IMR-90 (cell line): ENCODE results near the gene AIRE. TPM values are rescaled to one million over a fixed set of nuclear protein-coding genes. Genes with fewer than 3 reads are reported as not detected.

Source experiments
- ATAC-seq: fragments of 200-7000 bp; cut with Tn5 transposase; 2 replicates; pipeline ENCODE4 v1.9.1; 2020; ENCODE audit warnings: low read depth, mild to moderate bottlenecking, moderate library complexity
- BruUV-seq: library from RNA; stranded (reverse); fragments of 400-500 nt; replicated peaks from 2 replicates; lab custom pipeline; 2021; lab: Mats Ljungman, UMichigan
- CTCF ChIA-PET: fragments of 300-600 bp; formaldehyde crosslinking; extraction: SDS; loops from one replicate; lab custom pipeline; 2021; ENCODE audit warnings: antibody characterized with exemption; lab: Yijun Ruan, JAX
- POLR2A ChIA-PET: fragments of 300-600 bp; sonication (Branson Sonifier 250); formaldehyde crosslinking; loops from one replicate; lab custom pipeline; 2022; ENCODE audit warnings: antibody characterized with exemption; ENCODE audit not compliant: unreplicated experiment; lab: Charles Lee
- DNase-seq: peaks from one replicate; pipeline ENCODE4 v3.0.0; 2013
- H2AFZ ChIP-seq: replicated peaks from 2 replicates; pipeline ENCODE3; 2013; ENCODE audit warnings: low read length, mild to moderate bottlenecking; ENCODE audit not compliant: poor library complexity
- H2AK5ac ChIP-seq: 2 replicates; pipeline ENCODE4 v1.6.1; 2013; ENCODE audit warnings: low read depth, low read length, inconsistent platforms
- H2AK9ac ChIP-seq: replicated peaks from 2 replicates; pipeline ENCODE3; 2013; ENCODE audit warnings: mild to moderate bottlenecking, low read depth, low read length, moderate library complexity; ENCODE audit not compliant: poor library complexity
- H2BK120ac ChIP-seq: 2 replicates; pipeline ENCODE4 v1.6.1; 2013; ENCODE audit warnings: low read depth, low read length, inconsistent platforms
- H2BK15ac ChIP-seq: 3 replicates; pipeline ENCODE4 v1.6.1; 2013; ENCODE audit warnings: low read depth, low read length, inconsistent platforms
- H2BK20ac ChIP-seq: 2 replicates; pipeline ENCODE4 v1.6.1; 2013; ENCODE audit warnings: low read depth, mild to moderate bottlenecking, inconsistent platforms, low read length, moderate library complexity
- H2BK5ac ChIP-seq: 2 replicates; pipeline ENCODE4 v1.6.1; 2013; ENCODE audit warnings: mild to moderate bottlenecking, low read depth, low read length, inconsistent platforms; ENCODE audit not compliant: poor library complexity, severe bottlenecking
- H3K14ac ChIP-seq: replicated peaks from 2 replicates; pipeline ENCODE4 v1.6.1; 2013; ENCODE audit warnings: low read depth, low read length, inconsistent platforms
- H3K18ac ChIP-seq: 2 replicates; pipeline ENCODE4 v1.6.1; 2013; ENCODE audit warnings: low read depth, low read length, control low read depth
- H3K23ac ChIP-seq: 2 replicates; pipeline ENCODE4 v1.6.1; 2013; ENCODE audit warnings: low read depth, low read length, inconsistent platforms
- H3K27ac ChIP-seq: 2 replicates; pipeline ENCODE4 v1.5.1; 2013; ENCODE audit warnings: mild to moderate bottlenecking, control low read depth, low read length; ENCODE audit not compliant: insufficient read depth
- H3K27me3 ChIP-seq: 2 replicates; pipeline ENCODE4 v1.6.1; 2013; ENCODE audit warnings: low read length; ENCODE audit not compliant: control insufficient read depth, insufficient read depth
- H3K36me3 ChIP-seq: 2 replicates; pipeline ENCODE4 v1.6.1; 2013; ENCODE audit warnings: low read length, mixed read lengths; ENCODE audit not compliant: control insufficient read depth, insufficient read depth
- H3K4ac ChIP-seq: 2 replicates; pipeline ENCODE4 v1.6.1; 2013; ENCODE audit warnings: low read depth, low read length, inconsistent platforms
- H3K4me1 ChIP-seq: 2 replicates; pipeline ENCODE4 v1.6.1; 2013; ENCODE audit warnings: low read length, mixed read lengths; ENCODE audit not compliant: control insufficient read depth, insufficient read depth
- H3K4me2 ChIP-seq: 2 replicates; pipeline ENCODE4 v1.6.1; 2013; ENCODE audit warnings: low read depth, mild to moderate bottlenecking, control low read depth, low read length, moderate library complexity
- H3K4me3 ChIP-seq: 2 replicates; pipeline ENCODE4 v1.5.1; 2013; ENCODE audit warnings: low read depth, mild to moderate bottlenecking, control low read depth, low read length, moderate library complexity; ENCODE audit not compliant: insufficient read depth
- H3K56ac ChIP-seq: 2 replicates; pipeline ENCODE4 v1.6.1; 2013; ENCODE audit warnings: low read length, inconsistent platforms; ENCODE audit not compliant: insufficient read depth; ENCODE audit errors: extremely low read depth
- H3K79me1 ChIP-seq, 2 experiments: 2 replicates each; pipeline ENCODE4 v1.6.1; 2013; ENCODE audit warnings: low read length in 2 of 2, inconsistent platforms in 1 of 2, low read depth in 1 of 2
- H3K9ac ChIP-seq: 2 replicates; pipeline ENCODE4 v1.6.1; 2013; ENCODE audit warnings: low read depth, low read length, control low read depth
- H3K9me1 ChIP-seq: 2 replicates; pipeline ENCODE4 v1.6.1; 2013; ENCODE audit warnings: low read length, inconsistent platforms; ENCODE audit not compliant: insufficient read depth
- H3K9me3 ChIP-seq: 2 replicates; pipeline ENCODE4 v1.6.1; 2013; ENCODE audit warnings: low read length; ENCODE audit not compliant: control insufficient read depth, insufficient read depth
- H4K20me1 ChIP-seq: 2 replicates; pipeline ENCODE4 v1.6.1; 2013; ENCODE audit warnings: low read length, inconsistent platforms; ENCODE audit not compliant: insufficient read depth
- H4K5ac ChIP-seq: 2 replicates; pipeline ENCODE4 v1.6.1; 2013; ENCODE audit warnings: mild to moderate bottlenecking, low read depth, low read length, control low read depth
- H4K8ac ChIP-seq, 2 experiments: 2 replicates each; pipeline ENCODE4 v1.6.1; 2013; ENCODE audit warnings: low read depth in 2 of 2, low read length in 2 of 2, control low read depth in 1 of 2, inconsistent platforms in 1 of 2
- H4K91ac ChIP-seq: 2 replicates; pipeline ENCODE4 v1.6.1; 2013; ENCODE audit warnings: low read depth, low read length, inconsistent platforms; ENCODE audit not compliant: insufficient read depth
- CEBPB ChIP-seq: IDR thresholded peaks from 2 replicates; pipeline ENCODE4 v1.6.1; 2012; ENCODE audit warnings: low read depth, low read length, improper control_type of control experiment
- MAFK ChIP-seq: IDR thresholded peaks from 2 replicates; pipeline ENCODE4 v1.6.1; 2012; ENCODE audit warnings: low read depth, low read length, improper control_type of control experiment
- NFE2L2 ChIP-seq: fragments of 150-350 bp; IDR thresholded peaks from 2 replicates; pipeline ENCODE4 v1.6.1; 2016; ENCODE audit warnings: low read depth, mild to moderate bottlenecking, low read length
- WGBS, 2 experiments: methylation state at CpG; one replicate each; pipeline versions ENCODE4 v1.1.5 to v1.1.7; 2013; ENCODE audit warnings: missing lambda C conversion rate in 2 of 2; ENCODE audit not compliant: insufficient read length in 1 of 2; ENCODE audit errors: extremely low coverage in 2 of 2; 5-methylcytosine and 5-hydroxymethylcytosine counted together
- dilution Hi-C: fragments of 300-500 bp; cut with HindIII; formaldehyde crosslinking; loops from one replicate; pipeline ENCODE4 v1.14.3; 2018; ENCODE audit warnings: low sequenced_read_pairs; ENCODE audit not compliant: unreplicated experiment
- in situ Hi-C: fragments of 300-500 bp; cut with MboI; formaldehyde crosslinking; loops from 3 replicates; pipeline ENCODE4 v1.14.3; 2019; ENCODE audit warnings: low sequenced_read_pairs, inconsistent platforms, mixed read lengths
- intact Hi-C: fragments of 100-400 bp; cut with micrococcal nuclease; formaldehyde crosslinking; loops from 2 replicates; pipeline ENCODE4 v1.10.0; 2022
- polyA plus RNA-seq, 3 experiments: library from polyadenylated mRNA; depleted of rRNA; stranded (reverse); fragments of >200 nt; gene quantifications; 2 replicates each; pipeline ENCODE4 v1.2.3, GENCODE V29; 2012; ENCODE audit warnings: low replicate concordance in 1 of 3
- total RNA-seq: library from RNA; depleted of rRNA; stranded (reverse); fragments of >200 nt; gene quantifications from 2 replicates; pipeline ENCODE4 v1.2.3, GENCODE V29; 2012

The AIRE gene
- total and polyA plus RNA-seq, 2 of the 4 experiments (the other 2 are of a cell fraction) = 0.05 TPM; not detected in 1

- Histone ChIP-seq H3K4me3 (no peak overlapping the region), H2BK15ac (no peak overlapping the region), H3K4me1 (peaks cover 4% of the 10 kb centered on the region; the same call in 1 of the 2 replicates), H2BK5ac (no peak overlapping the region), H3K36me3 (no peaks in the 10 kb centered on the region), H3K14ac (no peak overlapping the region), H3K4me2 (no peak overlapping the region), H2BK20ac (no peak overlapping the region), H2BK120ac (no peak overlapping the region), H4K91ac (no peak overlapping the region), H4K5ac (no peak overlapping the region), H3K27me3 (peaks cover 32% of the 10 kb centered on the region; the same call in 1 of the 2 replicates), H4K8ac (no peak overlapping the region), H2AK9ac (peak overlapping the region; percentile 81), H2AK5ac (no peak overlapping the region), H3K18ac (no peak overlapping the region), H3K23ac (no peak overlapping the region), H3K9ac (no peak overlapping the region), H3K56ac (no peak overlapping the region), H3K4ac (no peak overlapping the region), H3K9me3 (no peaks in the 10 kb centered on the region), H3K79me1 (no peaks in the 10 kb centered on the region), H3K9me1 (no peaks in the 10 kb centered on the region), H3K27ac (no peak overlapping the region), H2AFZ (no peak overlapping the region), H4K20me1 (no peaks in the 10 kb centered on the region)
- ChIA-PET CTCF (no interaction called here), POLR2A (no interaction called here)
- 51% methylated on average over 5 of the region's 21 CpGs; no CpG with 5 or more reads in 1 of the 2 experiments for WGBS, 2 experiments
- TF ChIP-seq MAFK (no peak), NFE2L2 (no peak), CEBPB (no peak)
- DNase-seq (no peak), ATAC-seq (no peak)
- dilution Hi-C loops (no loop called here), in situ Hi-C loops (no loop called here), intact Hi-C loops (no loop called here)
- BruUV-seq = no TSS peak
Measured at GRCh38 chr21:44286086-44286715, 525 bp downstream of the AIRE start.
